HL-60/S4 (cell line): ENCODE data around the gene DIPK2A.

Experiments
- in situ Hi-C: fragments of 300-500 bp; cut with MboI; formaldehyde crosslinking; loops from 2 replicates; pipeline ENCODE4 v1.14.3; 2022; ENCODE audit warnings: low sequenced_read_pairs

The DIPK2A gene, protein sequence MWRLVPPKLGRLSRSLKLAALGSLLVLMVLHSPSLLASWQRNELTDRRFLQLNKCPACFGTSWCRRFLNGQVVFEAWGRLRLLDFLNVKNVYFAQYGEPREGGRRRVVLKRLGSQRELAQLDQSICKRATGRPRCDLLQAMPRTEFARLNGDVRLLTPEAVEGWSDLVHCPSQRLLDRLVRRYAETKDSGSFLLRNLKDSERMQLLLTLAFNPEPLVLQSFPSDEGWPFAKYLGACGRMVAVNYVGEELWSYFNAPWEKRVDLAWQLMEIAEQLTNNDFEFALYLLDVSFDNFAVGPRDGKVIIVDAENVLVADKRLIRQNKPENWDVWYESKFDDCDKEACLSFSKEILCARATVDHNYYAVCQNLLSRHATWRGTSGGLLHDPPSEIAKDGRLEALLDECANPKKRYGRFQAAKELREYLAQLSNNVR

DNA sequence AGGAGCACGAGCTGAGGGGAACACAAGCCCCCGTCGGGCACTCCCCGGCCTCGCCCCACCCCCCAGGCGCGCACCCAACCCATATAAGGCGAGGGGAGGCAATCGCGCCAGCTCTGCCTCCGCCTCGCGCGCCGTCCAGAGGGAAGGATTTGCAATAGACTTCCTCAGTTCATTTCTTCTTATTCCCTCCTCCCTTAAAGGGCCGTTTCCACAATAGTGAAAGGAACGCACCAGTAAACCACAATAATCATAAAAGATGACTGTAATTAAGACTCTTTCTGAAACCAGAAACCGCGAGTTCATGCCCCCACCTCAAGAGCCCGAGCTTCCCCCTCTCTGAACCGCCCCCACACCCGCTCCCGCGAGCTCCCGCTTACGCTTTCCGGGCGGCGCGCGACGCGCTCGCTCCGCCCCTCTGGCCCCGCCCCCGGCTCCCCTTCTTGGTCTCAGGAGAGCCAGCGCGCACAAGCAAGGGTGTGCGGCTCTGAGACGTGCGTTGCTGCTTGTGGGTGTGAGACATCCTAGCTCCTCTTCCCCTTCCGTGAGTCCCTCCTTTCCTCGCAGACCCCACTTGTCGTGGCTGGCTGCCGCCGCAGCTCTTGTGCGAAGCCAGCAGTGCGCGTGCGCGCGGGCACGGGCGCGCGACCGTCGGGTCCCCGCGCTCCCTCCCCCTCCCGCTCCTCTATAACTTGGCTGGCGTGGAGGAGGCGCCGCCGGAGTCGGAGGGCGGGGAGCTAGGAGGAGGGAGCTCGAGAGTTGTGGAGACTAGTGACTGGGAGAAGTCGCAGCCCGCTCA lies at the start of gene DIPK2A:
DIPK2A (plus strand) TSS at position 465 of the 796 bp plus-strand sequence. CDS start 510 bp downstream, outside the sequence.
- in situ Hi-C loops: no loop called here

DNA sequence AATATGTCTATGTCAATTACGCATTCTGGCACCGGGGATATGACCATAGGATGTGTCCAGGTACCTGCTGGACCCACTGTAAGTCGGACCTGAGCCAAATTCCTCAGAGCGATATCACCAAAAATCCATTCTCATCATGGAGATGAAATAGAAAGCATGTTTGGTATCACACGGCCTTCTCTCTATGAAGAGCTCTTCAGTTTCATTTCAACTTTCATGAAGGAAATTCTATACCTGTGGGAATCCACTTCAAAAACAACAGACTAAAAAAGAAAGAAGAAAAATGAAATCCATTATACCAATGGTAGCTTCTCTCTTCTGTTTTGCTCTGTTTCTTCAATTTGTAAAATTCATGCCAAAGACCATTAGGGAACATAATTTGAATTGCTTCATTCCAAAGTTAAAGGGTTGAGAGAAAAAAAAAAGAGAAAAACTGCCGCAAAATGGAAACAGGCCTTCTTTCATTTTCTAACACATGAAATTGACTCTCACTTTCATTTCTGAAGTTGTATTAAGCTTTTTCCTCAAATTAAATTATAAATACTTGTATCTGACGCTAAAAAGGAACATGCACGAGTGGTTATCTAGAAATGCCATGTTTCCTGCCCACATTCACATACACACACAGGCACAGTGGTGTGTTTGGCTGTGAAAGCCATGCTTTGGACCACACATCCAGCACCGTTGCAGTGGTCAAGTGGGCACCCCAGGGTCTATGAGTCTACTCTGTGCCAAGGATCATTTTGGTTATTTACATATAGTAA lies 46.9 kb upstream of the DIPK2A start:
- in situ Hi-C loops: no loop called here

DNA sequence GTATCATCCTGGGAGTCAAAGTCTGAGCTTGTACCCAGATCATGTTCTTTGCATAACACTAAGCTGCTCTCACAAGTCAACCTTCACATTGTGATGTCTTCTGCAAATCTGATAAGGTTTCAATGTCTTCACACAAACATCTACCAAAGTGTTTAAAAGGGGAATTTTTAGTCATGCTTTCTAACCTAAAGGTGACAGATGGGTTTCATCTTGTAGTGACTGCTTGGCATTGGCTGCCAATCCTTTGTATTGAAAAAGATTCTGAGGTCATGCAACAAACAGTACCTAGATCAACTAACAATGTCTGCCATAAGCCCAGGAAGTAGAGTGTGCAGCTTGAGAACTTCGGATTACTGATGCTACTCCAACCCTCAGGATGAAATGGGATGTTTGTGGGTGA lies 43.6 kb upstream of the DIPK2A start:
- in situ Hi-C loops: no loop called here

DNA sequence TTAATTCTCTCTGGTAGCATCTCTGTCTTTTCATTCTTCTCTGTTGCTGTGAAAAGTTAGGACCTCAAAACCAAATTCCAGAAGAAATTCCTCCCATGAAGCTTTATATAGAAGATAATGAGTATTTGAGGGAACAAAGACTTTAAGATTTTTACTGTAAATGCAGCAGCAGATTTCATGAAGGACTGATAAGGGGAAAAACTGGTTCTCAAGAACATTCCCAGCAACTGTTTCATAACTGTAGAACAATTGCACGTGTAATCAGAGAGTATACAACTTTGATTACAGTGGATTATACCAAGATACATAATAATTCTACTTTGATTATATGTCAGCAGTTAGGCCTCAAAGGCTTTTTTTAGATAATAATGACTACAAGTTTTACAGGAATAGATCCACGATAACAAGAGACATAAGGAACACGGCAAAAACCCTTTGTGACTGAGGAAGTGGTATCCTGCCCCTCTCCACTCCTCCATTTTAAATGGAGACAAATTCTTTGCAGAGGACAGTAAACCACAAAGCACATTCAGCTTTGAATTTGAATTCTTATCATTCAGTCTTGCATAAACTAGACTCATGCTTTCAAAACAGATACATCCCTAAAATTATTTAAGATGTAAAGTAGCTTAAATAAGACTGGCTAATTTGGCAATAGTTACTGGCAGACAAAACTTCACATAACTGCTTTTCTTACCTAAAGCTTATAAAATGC lies 42.9 kb upstream of the DIPK2A start:
- in situ Hi-C loops: no loop called here

DNA sequence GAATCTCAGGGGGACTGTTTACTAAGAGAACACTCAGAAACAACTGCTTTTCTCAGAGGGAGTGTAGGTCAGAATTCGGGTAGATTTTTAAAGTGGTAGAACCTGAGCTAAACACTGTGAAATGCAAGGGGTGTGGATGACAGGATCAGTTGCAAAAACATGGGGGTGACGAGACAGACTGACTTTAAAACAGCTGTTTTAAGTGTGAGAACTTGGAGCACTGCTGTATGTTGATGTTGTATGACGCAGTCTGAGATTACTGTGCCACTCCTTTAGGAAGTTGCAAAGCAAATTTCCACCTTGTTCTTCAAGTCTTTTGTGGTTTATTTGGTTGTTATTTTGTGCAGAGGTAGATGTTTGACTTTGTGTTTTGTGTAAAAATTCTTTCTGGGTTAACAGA lies 36.8 kb upstream of the DIPK2A start:
- in situ Hi-C loops: no loop called here

DNA sequence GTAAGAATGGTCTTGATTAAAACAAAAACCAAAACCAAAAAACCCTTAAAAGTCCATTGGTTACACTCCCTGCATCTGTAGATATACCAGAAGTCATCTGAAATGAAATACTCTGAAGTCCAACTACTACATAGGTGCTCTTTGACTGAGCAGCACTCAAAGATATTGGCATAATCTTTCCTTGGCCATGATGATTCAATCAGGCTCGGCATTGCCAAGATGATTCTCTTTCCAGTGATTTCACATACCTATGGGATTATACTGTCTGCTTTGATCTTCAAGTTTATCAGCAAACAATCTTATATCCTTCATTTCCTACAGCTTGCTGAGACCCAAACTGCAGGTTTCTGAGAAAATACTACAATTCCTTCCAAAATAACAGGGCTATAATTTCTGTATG lies 35.9 kb upstream of the DIPK2A start:
- in situ Hi-C loops: no loop called here

DNA sequence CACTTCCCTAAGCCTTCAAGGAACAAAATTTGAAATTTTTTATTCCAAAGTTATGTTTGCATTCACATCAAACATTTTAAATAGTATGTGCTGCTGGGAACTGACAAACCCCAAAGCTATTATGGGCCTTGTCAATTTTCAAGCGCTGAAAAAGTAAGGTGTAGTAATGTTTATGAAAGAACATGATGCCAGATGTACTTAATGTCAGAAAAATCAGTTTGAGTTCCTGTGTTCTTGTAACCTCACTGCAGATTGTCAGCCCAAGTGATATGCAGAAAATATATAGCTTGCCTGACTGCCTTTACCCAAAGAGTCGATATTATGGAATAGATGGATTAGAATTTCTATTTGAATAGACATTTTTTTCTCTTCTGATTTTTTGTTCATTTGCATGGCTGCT lies 20.8 kb upstream of the DIPK2A start:
- in situ Hi-C loops: no loop called here

DNA sequence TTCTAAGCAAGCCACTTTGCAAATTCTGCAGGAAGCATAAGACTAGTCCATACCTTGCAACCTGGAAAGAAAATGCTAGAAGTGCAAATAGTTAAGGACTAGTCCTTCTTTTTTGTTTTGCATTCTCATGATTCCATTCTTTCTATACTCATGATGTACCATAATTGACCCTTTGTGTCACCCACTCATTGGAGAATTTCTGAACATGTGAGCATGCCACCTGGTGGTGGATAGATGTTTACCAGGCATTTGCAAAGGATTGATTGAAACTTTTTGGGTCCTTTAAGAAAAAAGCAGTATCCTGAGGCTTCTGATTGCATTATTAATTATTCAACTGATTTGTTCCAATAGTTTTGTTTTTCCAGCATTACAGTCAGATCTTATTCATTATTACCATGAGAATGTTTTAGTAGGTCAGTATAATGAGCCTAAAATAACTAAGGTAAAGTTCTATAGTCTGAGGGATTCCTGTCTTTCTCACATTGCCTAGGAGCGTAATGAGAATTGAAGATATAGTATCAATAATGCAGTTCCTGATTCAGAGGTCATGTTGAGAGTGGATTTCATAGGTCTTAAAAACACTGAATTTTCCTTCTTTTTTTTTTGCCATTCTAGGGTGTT lies 20.2 kb upstream of the DIPK2A start:
- in situ Hi-C loops: no loop called here

DNA sequence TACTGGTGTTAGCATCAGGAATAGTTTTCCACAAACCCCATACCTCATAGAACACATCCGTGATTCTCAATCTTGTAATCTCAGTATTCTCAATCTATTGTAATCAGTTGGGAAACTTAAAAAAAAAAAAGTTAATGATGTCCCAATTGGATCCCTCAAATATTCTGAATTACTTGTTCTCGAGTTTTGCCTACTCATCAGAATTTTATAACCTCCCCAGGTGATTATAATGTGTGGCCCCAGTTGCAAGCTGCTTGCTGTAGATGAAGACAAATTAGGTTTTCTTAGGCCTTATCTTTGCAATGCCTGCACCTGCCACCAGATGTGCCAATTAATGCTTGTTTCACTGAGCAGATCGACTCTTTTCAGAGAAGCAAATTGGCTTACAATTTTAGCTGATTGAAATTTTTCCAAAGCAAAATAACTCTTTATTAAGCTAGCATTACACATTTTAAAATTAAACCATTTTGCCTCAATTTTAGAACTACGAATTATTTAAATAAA lies 19.0 kb upstream of the DIPK2A start:
- in situ Hi-C loops: no loop called here

DNA sequence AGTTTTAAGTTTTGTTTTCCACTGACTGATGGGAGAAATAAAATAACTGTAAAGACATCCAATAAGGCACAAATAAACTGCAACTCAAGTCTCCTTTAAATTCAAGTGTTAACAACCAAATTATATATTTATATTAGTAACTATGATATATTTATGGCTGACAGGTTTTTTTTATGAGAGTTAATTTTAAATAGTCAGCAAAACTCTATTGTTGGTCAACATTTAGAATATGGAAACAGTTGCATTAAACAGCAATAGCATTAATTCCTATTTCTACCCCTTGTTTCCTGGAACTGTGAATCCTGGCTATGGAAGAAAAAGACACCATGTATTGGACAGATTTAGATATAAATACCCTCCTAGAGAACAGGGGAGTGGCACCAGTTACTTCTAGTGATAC lies 16.5 kb upstream of the DIPK2A start:
- in situ Hi-C loops: no loop called here

DNA sequence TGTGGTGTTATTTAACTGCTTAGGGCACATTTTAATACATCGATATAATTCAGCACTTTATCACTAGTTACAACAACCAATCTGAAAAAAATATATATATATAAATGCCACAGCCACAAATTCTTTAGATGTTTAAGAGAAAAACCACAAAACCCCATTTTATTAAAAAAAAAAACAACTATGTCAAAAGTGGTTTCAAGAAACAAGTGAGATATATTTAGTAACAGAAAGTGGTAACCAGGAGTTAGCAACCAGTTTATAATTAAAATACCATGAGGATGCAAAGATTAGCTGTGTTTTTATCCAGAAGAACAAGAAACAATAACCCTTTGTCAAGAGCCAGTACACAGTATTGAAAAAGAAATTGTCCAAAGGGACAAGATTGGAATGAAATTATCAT lies 14.8 kb upstream of the DIPK2A start:
- in situ Hi-C loops: no loop called here

DNA sequence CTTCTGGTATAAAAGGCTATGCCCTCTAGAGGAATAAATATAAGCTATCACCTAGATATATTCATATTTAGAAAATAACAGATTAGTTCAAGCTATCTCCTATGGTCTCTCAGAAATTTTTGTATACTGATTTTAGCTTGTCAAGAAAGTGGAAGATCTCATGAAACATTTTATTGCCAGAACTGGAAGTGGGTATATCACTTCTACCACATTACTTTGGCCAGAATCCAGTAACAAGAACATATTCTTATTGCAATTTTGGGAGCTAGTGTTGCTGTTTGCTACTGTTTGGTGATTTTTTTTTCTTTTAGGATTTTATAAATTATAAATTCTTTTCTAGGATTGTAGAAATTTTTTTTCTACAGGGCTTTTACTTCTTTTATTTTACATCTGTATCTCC lies 14.2 kb upstream of the DIPK2A start:
- in situ Hi-C loops: no loop called here

DNA sequence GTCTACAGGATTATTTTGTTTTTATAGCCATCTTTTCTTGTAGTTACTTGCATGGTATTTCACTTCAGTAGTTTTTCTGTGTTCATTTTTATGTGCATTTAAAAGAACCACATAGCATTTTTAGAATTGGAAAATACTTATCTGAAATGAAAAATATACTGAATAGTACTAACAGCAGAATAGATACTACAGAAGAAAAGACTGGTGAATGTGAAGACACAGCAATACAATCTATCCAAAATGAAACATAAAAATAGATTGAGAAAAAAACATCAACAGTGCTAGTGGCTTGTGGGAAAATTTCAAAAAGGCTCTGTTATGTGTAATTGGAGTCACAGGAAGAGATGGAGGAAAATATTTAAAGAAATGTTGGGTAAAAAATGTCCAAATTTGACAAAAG lies 12.7 kb upstream of the DIPK2A start:
- in situ Hi-C loops: no loop called here

DNA sequence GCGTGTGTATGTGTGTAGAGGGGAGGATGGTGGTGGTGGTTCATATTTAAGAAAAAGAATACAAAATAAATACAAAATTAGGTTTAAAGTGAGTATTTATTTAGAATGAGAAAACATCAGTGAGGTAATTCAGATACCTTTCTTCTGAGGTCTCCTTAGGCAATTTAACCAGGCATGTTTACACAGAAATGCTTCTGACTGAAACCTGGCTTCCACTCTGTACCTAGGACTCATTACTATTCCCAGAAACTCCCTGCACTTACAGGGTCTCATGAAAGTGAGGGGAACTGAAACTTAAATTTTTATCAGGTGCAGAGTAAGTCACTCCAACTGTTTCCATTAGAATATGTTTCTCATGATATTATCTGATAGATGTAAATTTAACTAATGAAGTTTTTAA lies 10.3 kb upstream of the DIPK2A start:
- in situ Hi-C loops: no loop called here

DNA sequence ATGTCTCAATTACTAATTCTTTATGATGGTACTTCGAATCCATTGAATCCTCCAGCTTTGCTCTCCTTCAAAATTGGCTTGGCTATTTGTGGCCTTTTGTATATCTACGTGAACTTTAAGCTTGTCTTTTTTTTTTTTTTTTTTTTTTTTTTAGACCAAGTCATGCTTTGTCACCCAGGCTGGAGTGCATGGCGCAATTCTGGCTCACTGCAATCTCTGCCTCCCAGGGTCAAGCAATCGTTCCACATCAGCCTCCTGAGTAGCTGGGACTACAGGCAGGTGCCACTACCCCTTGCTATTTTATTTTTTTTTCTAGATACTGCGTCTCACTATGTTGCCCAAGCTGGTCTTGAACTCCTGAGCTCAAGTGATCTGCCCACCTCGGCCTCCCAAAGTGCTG lies 7.7 kb upstream of the DIPK2A start:
- in situ Hi-C loops: no loop called here

DNA sequence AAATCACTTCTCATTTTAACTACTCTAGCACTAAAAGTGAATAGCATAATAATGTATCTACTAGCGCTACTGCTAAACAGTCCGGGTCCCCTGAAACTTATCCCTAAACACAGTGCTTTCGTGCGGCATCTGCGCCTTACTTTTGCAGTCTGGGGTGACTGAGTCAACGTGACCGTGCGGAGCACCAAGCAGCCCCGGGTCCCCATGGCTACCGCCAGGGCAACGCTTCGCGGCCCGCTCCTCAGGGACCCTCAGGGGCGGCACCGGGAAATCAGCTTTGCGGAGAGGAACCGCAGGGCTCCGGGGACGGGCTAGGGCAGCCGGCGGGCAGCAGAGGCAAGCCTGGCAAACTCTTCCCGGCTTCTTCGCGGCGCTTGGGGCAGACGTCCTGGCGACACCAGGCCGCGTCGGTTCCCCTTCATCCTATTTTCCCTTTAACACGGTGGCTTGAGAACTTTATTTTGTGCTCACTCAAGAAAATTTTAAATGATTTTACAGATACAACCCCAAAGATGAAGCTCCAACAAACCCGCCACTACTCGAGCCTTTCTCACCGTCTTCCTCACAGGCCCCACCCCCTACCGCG lies 757 bp upstream of the DIPK2A start:
- in situ Hi-C loops: no loop called here

DNA sequence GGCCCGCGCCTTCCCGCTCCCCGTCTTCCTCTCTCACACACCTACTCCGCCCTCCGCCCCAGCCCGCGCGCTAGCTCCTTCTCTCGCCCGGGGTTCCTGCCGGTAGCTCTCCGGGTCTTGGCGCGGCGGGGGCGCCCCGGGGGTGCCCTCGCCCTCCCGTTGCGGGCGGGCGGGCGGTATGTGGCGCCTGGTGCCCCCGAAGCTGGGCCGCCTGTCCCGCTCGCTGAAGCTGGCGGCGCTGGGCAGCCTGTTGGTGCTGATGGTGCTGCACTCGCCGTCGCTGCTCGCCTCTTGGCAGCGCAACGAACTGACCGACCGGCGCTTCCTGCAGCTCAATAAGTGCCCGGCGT lies 507 bp downstream of the DIPK2A start:
- in situ Hi-C loops: no loop called here

DNA sequence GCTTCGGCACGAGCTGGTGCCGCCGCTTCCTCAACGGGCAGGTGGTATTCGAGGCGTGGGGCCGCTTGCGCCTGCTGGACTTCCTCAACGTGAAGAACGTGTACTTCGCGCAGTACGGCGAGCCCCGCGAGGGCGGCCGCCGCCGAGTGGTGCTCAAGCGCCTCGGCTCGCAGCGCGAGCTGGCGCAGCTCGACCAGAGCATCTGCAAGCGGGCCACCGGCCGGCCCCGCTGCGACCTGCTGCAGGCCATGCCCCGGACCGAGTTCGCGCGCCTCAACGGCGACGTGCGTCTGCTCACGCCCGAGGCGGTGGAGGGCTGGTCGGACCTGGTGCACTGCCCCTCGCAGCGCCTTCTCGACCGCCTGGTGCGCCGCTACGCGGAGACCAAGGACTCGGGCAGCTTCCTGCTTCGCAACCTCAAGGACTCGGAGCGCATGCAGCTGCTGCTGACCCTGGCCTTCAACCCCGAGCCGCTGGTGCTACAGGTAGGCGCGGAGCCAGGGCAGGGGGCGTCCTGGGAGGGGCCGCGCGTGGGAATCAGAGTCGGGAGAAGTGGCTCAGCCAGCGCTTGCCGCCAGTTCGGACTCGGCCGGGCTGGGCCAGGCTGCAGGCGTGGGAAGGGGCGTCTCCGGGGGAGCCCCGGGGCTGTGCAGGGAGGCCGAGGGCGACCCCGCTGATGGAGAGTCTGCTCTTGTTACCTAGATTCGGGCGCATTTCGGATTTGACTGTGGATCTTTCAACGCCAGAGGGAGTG lies 1.1 kb downstream of the DIPK2A start:
- in situ Hi-C loops: no loop called here
